ENCODE results near the gene NEUROD6. TPM values are rescaled to one million over a fixed set of nuclear protein-coding genes. Genes with fewer than 3 reads are reported as not detected.
A peak's percentile ranks its signal among the peaks of the same experiment; 100 is the strongest.

The NEUROD6 gene
- total RNA-seq (not detected), polyA plus RNA-seq (not detected)
- long read RNA-seq, donor 1, result 0 reads
- long read RNA-seq, donor 2, result 0 reads

- Histone ChIP-seq H3K4me3 (no peak within 1 kb of the TSS), H3K27ac (no peak within 1 kb of the TSS), H3K36me3 (no peaks in the 10 kb centered on the region), H3K9me3 (no peaks in the 10 kb centered on the region), H3K27me3 (replicated peaks in 1 of 7) (peaks cover 0 to 34% (median 19%) of the 10 kb centered on the region in 7 donors), H3K4me1 (peaks cover 0 to 14% (median 2%) of the 10 kb centered on the region in 6 donors)
- intact Hi-C loops (cut with DNase I; ENCODE audit: low total_unique reads), result no loop called here
- WGBS, 5 donors, result 74 to 92% (median 87%) methylated on average over 6 of the region's 6 CpGs
- DNase-seq, result no peak
- no peak for TF ChIP-seq CTCF (IDR thresholded peaks at IDR 0.05 in 8 of 11, conservative IDR thresholded peaks at IDR 0.05 in 3 of 11)
- TF ChIP-seq POLR2AphosphoS5 (IDR thresholded peaks at IDR 0.05), result no peak
- no peak for TF ChIP-seq POLR2A (IDR thresholded peaks at IDR 0.05)
Measured at GRCh38 chr7:31340603-31341002, at the start of gene NEUROD6. TSS of gene NEUROD6 (minus strand) at chr7:31340726. CDS start at chr7:31339268, 1,458 bp downstream.

DNA sequence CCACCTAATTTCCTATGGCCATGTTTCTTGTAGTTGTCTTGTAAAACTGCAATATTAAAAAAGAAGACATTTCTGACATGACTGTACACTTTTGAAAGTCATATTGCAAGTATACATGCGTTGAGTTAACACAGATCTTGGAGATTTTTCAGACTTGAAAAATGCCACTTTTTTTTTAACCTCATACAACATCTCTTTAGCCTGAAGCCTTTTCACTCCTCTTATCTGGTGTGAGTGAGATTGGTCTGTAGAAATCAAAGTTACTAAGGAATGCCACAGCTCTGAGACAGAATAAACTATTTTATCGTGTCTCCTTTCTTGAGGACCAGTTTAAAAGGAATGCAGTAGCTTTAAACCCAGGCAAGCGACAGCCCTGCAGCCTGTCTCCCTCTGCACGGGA lies 43.9 kb upstream of the NEUROD6 start:
- H3K27me3 ChIP-seq (replicated peaks in 1 of 7), result no peaks in the 10 kb centered on the region
- DNase-seq, result no peak
- no peak for TF ChIP-seq POLR2A (IDR thresholded peaks at IDR 0.05)
- TF ChIP-seq POLR2AphosphoS5 (IDR thresholded peaks at IDR 0.05), result no peak
- no peak for TF ChIP-seq CTCF (IDR thresholded peaks at IDR 0.05 in 8 of 11, conservative IDR thresholded peaks at IDR 0.05 in 3 of 11)
- 70 to 88% (median 77%) methylated on average over 4 of the region's 4 CpGs for WGBS, 5 donors
- no peak overlapping the region for H3K27ac ChIP-seq
- H3K9me3 ChIP-seq, result peaks cover 0 to 7% (median 0%) of the 10 kb centered on the region in 8 donors
- H3K4me3 ChIP-seq, result no peak overlapping the region
- H3K36me3 ChIP-seq, result no peaks in the 10 kb centered on the region
- intact Hi-C loops (cut with DNase I; ENCODE audit: low total_unique reads), result no loop called here
- H3K4me1 ChIP-seq, result no peaks in the 10 kb centered on the region

- Histone ChIP-seq H3K36me3 (no peaks in the 10 kb centered on the region), H3K27me3 (replicated peaks in 1 of 7) (no peaks in the 10 kb centered on the region), H3K9me3 (peaks cover 0 to 7% (median 0%) of the 10 kb centered on the region in 8 donors), H3K4me3 (no peak overlapping the region), H3K4me1 (no peaks in the 10 kb centered on the region), H3K27ac (no peak overlapping the region)
- TF ChIP-seq CTCF (IDR thresholded peaks at IDR 0.05 in 8 of 11, conservative IDR thresholded peaks at IDR 0.05 in 3 of 11), result no peak
- no peak for TF ChIP-seq POLR2AphosphoS5 (IDR thresholded peaks at IDR 0.05)
- TF ChIP-seq POLR2A (IDR thresholded peaks at IDR 0.05), result no peak
- intact Hi-C loops (cut with DNase I; ENCODE audit: low total_unique reads), result no loop called here
- DNase-seq, result no peak
- 65 to 82% (median 70%) methylated on average over 2 of the region's 2 CpGs for WGBS, 5 donors
Measured at GRCh38 chr7:31382722-31383121, 42.2 kb upstream of the NEUROD6 start.

- H3K4me1 ChIP-seq, result no peaks in the 10 kb centered on the region
- intact Hi-C loops (cut with DNase I; ENCODE audit: low total_unique reads), result no loop called here
- 65 to 79% (median 72%) methylated on average over 11 to 12 of the region's 12 CpGs for WGBS, 5 donors
- no peak overlapping the region for H3K4me3 ChIP-seq
- peaks cover 0 to 6% (median 0%) of the 10 kb centered on the region in 7 donors for H3K27me3 ChIP-seq (replicated peaks in 1 of 7)
- H3K27ac ChIP-seq, result no peak overlapping the region
- DNase-seq, result no peak
- no peaks in the 10 kb centered on the region for H3K36me3 ChIP-seq
- no peaks in the 10 kb centered on the region for H3K9me3 ChIP-seq
- no peak for TF ChIP-seq POLR2A (IDR thresholded peaks at IDR 0.05)
- no peak for TF ChIP-seq POLR2AphosphoS5 (IDR thresholded peaks at IDR 0.05)
- peak in 6 of 11 experiments; percentile 23 to 56 (median 34) for TF ChIP-seq CTCF (IDR thresholded peaks at IDR 0.05 in 8 of 11, conservative IDR thresholded peaks at IDR 0.05 in 3 of 11)
Measured at GRCh38 chr7:31373337-31374289, 33.1 kb upstream of the NEUROD6 start.
